Sigmoid colon (tissue), 7 donors: ENCODE data around the gene KRT3. TPM values are rescaled to one million over a fixed set of nuclear protein-coding genes. Genes with fewer than 3 reads are reported as not detected.
"Not testable (repeated sequence)": the region's sequence is repeated elsewhere in the genome, so short reads cannot be mapped to it uniquely, and the experiment has no call there.

Experiments used
- DNase-seq: peaks from one replicate; pipeline ENCODE4 v3.0.0-alpha.2; 2019
- H3K27ac ChIP-seq, 4 donors: fragments of 200-600 bp; sonication (generic); one replicate each; pipeline ENCODE4 v1.5.1; 2016 to 2019; ENCODE audit warnings: mild to moderate bottlenecking in 1 of 4
- H3K27me3 ChIP-seq, 3 donors: fragments of 200-600 bp; sonication (generic); one replicate each; pipeline ENCODE4 v1.5.1; 2019; ENCODE audit warnings: mild to moderate bottlenecking in 1 of 3
- H3K36me3 ChIP-seq, 4 donors: fragments of 200-600 bp; sonication (generic); one replicate each; pipeline ENCODE4 v1.5.1; 2016 to 2019
- H3K4me1 ChIP-seq, 4 donors: fragments of 200-600 bp; sonication (generic); one replicate each; pipeline ENCODE4 v1.5.1; 2017 to 2019
- H3K4me3 ChIP-seq, 4 donors: fragments of 200-600 bp; sonication (generic); one replicate each; pipeline ENCODE4 v1.5.1; 2017 to 2019; ENCODE audit warnings: mild to moderate bottlenecking in 2 of 4, moderate library complexity in 1 of 4
- H3K9me3 ChIP-seq, 4 donors: fragments of 200-600 bp in 3 of 4; sonication (generic) in 3 of 4; one replicate each; pipeline versions ENCODE4 v1.5.1 to v1.6.1; 2013 to 2019
- EP300 ChIP-seq, 4 donors: sonication (generic); formaldehyde crosslinking; IDR thresholded peaks; one replicate each; pipeline ENCODE4 v1.6.1; 2017; ENCODE audit warnings: antibody characterized with exemption in 4 of 4
- POLR2A ChIP-seq, 2 donors: fragments of 450-650 bp; IDR thresholded peaks; one replicate each; pipeline ENCODE4 v1.6.1; 2016; ENCODE audit warnings: antibody characterized with exemption in 2 of 2, mild to moderate bottlenecking in 2 of 2, moderate library complexity in 2 of 2
- POLR2AphosphoS5 ChIP-seq, 4 donors: sonication (generic); formaldehyde crosslinking; IDR thresholded peaks; one replicate each; pipeline ENCODE4 v1.6.1; 2017; ENCODE audit warnings: antibody characterized with exemption in 4 of 4
- WGBS, 2 donors: extraction: QIAGEN DNeasy Blood & Tissue Kit; methylation state at CpG; one replicate each; pipeline ENCODE4 v1.1.7; 2013; 5-methylcytosine and 5-hydroxymethylcytosine counted together
- intact Hi-C: fragments of 100-400 bp; cut with DNase I; formaldehyde crosslinking; loops from one replicate; pipeline ENCODE4 v1.15.1; 2023
- polyA plus RNA-seq, 3 donors: library from polyadenylated mRNA; stranded (reverse); fragments of 200-250 nt; gene quantifications; one replicate each; pipeline ENCODE4 v1.2.3, GENCODE V29; 2013
- total RNA-seq, 4 donors: library from RNA; depleted of rRNA; stranded (reverse); fragments of >200 nt; gene quantifications; one replicate each; pipeline ENCODE4 v1.1.0, GENCODE V29; 2016
- TF ChIP-seq, protein P1 (sequence below), 4 experiments: fragments of 450-650 bp in 3 of 4; fragments of 200-600 bp in 1 of 4; IDR thresholded peaks; one replicate each; pipeline ENCODE4 v1.5.1; 2016 to 2019; ENCODE audit warnings: antibody characterized with exemption in 4 of 4, mild to moderate bottlenecking in 3 of 4, moderate library complexity in 2 of 4
- donor health status: healthy with polysubstance abuse.
- donor health status: Bipolar disorder and iron deficiency.
- donor health status: healthy.

Gene KRT3
- total and polyA plus RNA-seq, 7 donors: not detected

DNA sequence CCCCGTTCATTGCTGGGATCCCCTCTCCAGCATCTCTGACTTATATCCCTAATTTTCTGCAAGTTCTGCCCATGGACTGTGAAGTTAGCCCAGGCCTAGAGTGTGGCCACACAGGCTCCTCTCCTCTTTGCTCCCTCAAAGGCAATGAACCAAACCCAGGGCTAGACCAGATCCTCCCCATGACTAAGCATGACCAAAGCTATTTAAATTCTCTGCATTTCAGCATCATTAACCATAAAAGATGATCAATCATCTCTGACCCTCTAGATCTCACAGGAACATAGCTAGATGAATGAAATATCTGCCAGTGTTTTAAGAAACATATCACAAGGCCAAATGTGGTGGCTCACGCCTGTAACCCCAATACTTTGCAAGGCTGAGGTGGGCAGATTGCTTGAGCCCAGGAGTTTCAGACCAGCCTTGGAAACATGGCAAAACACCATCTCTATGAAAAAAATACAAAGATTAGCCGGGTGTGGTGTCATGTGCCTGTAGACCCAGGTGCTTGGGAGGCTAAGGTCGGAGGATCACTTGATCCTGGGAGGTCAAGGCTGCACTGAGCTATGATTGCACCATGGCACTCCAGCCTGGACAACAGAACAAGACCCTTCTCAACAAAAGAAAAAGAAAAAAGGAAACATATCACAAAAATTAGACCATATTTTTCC is 2.2 kb upstream of the KRT3 start:
- intact Hi-C loops: no loop called here
- Histone ChIP-seq H3K27me3 (no peaks in the 10 kb centered on the region), H3K4me3 (no peak overlapping the region), H3K9me3 (no peaks in the 10 kb centered on the region), H3K36me3 (no peaks in the 10 kb centered on the region), H3K27ac (no peak overlapping the region), H3K4me1 (no peaks in the 10 kb centered on the region)
- DNase-seq: no peak
- WGBS, 2 donors: 91% methylated on average over 4 of the region's 4 CpGs
- TF ChIP-seq EP300 (IDR thresholded peaks at IDR 0.05): no peak
- TF ChIP-seq, protein P1, sequence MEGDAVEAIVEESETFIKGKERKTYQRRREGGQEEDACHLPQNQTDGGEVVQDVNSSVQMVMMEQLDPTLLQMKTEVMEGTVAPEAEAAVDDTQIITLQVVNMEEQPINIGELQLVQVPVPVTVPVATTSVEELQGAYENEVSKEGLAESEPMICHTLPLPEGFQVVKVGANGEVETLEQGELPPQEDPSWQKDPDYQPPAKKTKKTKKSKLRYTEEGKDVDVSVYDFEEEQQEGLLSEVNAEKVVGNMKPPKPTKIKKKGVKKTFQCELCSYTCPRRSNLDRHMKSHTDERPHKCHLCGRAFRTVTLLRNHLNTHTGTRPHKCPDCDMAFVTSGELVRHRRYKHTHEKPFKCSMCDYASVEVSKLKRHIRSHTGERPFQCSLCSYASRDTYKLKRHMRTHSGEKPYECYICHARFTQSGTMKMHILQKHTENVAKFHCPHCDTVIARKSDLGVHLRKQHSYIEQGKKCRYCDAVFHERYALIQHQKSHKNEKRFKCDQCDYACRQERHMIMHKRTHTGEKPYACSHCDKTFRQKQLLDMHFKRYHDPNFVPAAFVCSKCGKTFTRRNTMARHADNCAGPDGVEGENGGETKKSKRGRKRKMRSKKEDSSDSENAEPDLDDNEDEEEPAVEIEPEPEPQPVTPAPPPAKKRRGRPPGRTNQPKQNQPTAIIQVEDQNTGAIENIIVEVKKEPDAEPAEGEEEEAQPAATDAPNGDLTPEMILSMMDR (IDR thresholded peaks at IDR 0.05): no peak

DNA sequence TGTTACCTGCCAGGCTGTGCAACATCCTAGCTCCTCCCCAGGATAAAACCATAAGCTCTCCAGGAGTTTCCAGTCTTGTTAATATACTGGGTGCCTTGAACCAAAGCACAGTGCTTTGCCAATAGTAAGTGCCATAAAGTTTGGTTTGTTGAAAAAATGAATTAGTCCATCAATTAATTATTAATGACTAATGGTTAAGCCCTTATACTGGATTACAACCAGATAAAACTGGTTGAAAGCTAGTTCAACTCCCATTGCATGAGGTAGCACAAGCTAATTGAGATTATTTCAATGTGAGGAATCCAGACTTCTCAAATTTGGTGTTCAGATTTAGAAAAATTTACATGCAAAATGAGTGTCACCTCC is 1.6 kb upstream of the KRT3 start:
- intact Hi-C loops: no loop called here
- Histone ChIP-seq H3K36me3 (no peaks in the 10 kb centered on the region), H3K27ac (no peak overlapping the region), H3K4me1 (no peaks in the 10 kb centered on the region), H3K27me3 (no peaks in the 10 kb centered on the region), H3K9me3 (no peaks in the 10 kb centered on the region), H3K4me3 (no peak overlapping the region)
- TF ChIP-seq, protein P1 (IDR thresholded peaks at IDR 0.05): no peak
- TF ChIP-seq EP300 (IDR thresholded peaks at IDR 0.05) (no peak), POLR2A (IDR thresholded peaks at IDR 0.05) (no peak), POLR2AphosphoS5 (IDR thresholded peaks at IDR 0.05) (no peak)
- no peak for DNase-seq

DNA sequence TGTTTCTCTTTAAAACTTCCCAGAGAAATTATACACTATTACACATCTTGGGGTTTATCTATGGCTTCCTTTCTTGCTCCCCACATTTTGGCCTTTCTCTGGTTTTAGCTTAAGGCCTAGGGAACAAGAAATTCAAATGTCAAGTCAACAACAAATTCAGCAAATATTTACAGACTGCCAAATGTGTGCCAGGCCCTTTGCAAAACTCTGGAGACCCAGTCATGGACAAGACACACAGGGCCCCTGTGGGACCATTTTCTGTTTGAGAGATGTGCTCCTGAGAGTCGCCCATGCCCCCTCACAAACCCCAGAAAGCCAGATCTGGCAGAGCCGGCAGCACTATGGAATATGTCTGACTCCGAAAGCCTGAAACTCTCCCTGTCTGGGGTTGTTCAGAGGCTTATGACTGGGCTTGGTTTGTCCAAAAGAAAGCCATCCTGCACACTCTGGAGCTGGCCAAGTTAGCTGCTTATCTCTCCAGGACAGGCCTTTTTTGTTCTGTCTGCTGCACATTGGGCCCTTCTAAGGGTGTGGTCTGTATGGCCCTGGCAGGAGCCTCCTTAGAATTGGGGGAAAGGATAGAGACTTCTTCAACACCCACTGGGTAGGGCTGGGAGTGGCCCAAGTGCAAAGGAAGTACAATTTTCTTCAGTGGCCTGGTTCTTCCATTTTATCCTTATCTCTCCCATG is 1.1 kb upstream of the KRT3 start:
- Histone ChIP-seq H3K27ac (no peak overlapping the region), H3K27me3 (no peaks in the 10 kb centered on the region), H3K4me1 (no peaks in the 10 kb centered on the region), H3K36me3 (no peaks in the 10 kb centered on the region), H3K9me3 (no peaks in the 10 kb centered on the region), H3K4me3 (no peak overlapping the region)
- DNase-seq: no peak
- intact Hi-C loops: no loop called here
- TF ChIP-seq POLR2A (IDR thresholded peaks at IDR 0.05): no peak
- TF ChIP-seq, protein P1 (IDR thresholded peaks at IDR 0.05): no peak
- TF ChIP-seq POLR2AphosphoS5 (IDR thresholded peaks at IDR 0.05): no peak
- TF ChIP-seq EP300 (IDR thresholded peaks at IDR 0.05): no peak
- 88 to 90% methylated on average over 3 of the region's 3 CpGs for WGBS, 2 donors

DNA sequence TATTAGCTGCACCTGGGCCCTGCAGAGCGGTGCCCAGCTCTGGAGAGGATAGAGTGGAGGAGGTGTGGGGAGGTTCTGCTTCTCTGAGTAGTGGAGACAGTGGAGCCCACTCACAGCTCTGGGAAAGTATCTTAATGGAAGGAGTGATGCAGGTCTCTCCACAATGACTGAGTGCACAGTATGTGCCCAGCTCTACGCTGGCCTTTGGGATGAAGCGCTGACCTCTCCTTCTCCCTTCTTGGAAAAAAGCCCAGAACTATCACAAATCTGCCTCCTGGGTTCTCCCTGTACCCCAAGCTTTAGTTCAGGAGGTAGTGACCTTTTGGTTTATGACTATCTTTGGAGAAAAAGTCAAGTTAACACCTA is 495 bp upstream of the KRT3 start:
- intact Hi-C loops: no loop called here
- WGBS, 2 donors: 97% methylated on average over 3 of the region's 3 CpGs
- no peaks in the 10 kb centered on the region for H3K36me3 ChIP-seq
- peaks cover 0 to 4% (median 3%) of the 10 kb centered on the region in 3 donors for H3K27me3 ChIP-seq
- H3K27ac ChIP-seq: no peak overlapping the region
- TF ChIP-seq POLR2AphosphoS5 (IDR thresholded peaks at IDR 0.05) (no peak), POLR2A (IDR thresholded peaks at IDR 0.05) (no peak), EP300 (IDR thresholded peaks at IDR 0.05) (no peak)
- TF ChIP-seq, protein P1 (IDR thresholded peaks at IDR 0.05): no peak
- no peaks in the 10 kb centered on the region for H3K9me3 ChIP-seq
- H3K4me1 ChIP-seq: no peaks in the 10 kb centered on the region
- no peak for DNase-seq
- no peak overlapping the region for H3K4me3 ChIP-seq

DNA sequence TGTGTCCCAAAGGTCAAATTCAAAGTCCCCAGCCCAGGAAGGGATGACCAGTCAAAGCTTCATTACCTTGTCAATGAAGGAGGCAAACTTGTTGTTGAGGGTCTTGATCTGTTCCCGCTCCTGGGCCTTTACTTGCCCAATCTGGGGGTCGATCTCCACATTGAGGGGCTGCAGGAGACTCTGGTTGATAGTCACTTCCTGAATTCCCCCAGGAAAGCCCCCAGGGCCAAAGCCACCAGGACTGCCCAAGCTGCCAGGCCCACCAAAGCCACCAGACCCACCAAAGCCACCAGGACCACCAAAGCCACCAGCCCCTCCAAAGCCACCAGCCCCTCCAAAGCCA is 614 bp downstream of the KRT3 start:
- intact Hi-C loops, DNase-seq, H3K36me3 ChIP-seq, H3K4me3 ChIP-seq, H3K9me3 ChIP-seq, H3K27ac ChIP-seq, H3K4me1 ChIP-seq: not testable (repeated sequence)
- 89 to 92% methylated on average over 2 of the region's 2 CpGs for WGBS, 2 donors
- peaks cover 3 to 15% (median 5%) of the 10 kb centered on the region in 3 donors for H3K27me3 ChIP-seq
